GM12891 (cell line): Measurements from ENCODE around the gene PDZRN3.

Experiments
- POLR2A ChIP-seq: IDR thresholded peaks from 2 replicates; pipeline ENCODE4 v1.6.1; 2011; ENCODE audit warnings: low read depth, low read length, control low read depth
- TAF1 ChIP-seq: IDR thresholded peaks from 2 replicates; pipeline ENCODE4 v1.6.1; 2011; ENCODE audit warnings: low read depth, low read length, control low read depth

GRCh38 chr3:73548436-73548835 lies 76.3 kb downstream of the PDZRN3 start:
- TF ChIP-seq POLR2A: no peak
- no peak for TF ChIP-seq TAF1
